Keratinocyte (primary cell): ENCODE results near the gene SIM1. TPM values are rescaled to one million over a fixed set of nuclear protein-coding genes. Genes with fewer than 3 reads are reported as not detected.

Source experiments
- DNase-seq: peaks from one replicate; pipeline ENCODE4 v3.0.0-alpha.2; 2011; ENCODE audit warnings: low read depth, missing footprints, low spot score
- FAIRE-seq: peaks from 2 replicates; lab custom pipeline; 2011; peaks lifted over from hg19 to GRCh38; lab: Jason Lieb, UNC
- H2AFZ ChIP-seq: 2 replicates; pipeline ENCODE4 v1.6.0; 2012; ENCODE audit warnings: low read length, control low read depth, inconsistent platforms; ENCODE audit not compliant: control insufficient read depth
- H3K27ac ChIP-seq: 2 replicates; pipeline ENCODE4 v1.5.1; 2011; ENCODE audit warnings: low read length; ENCODE audit not compliant: control insufficient read depth, insufficient read depth
- H3K27me3 ChIP-seq: 3 replicates; pipeline ENCODE4 v1.6.0; 2011; ENCODE audit warnings: low read length; ENCODE audit not compliant: control insufficient read depth, insufficient read depth; ENCODE audit errors: extremely low read depth
- H3K36me3 ChIP-seq, 2 experiments: 2 replicates in 1 of 2; 3 replicates in 1 of 2; pipeline ENCODE4 v1.5.1; 2011; ENCODE audit warnings: low read length in 2 of 2, mild to moderate bottlenecking in 1 of 2; ENCODE audit not compliant: control insufficient read depth in 2 of 2, insufficient read depth in 2 of 2; ENCODE audit errors: extremely low read depth in 1 of 2
- H3K4me1 ChIP-seq: 3 replicates; pipeline ENCODE4 v1.5.1; 2011; ENCODE audit warnings: low read length; ENCODE audit not compliant: control insufficient read depth, insufficient read depth; ENCODE audit errors: extremely low read depth
- H3K4me2 ChIP-seq: 3 replicates; pipeline ENCODE4 v1.6.0; 2011; ENCODE audit warnings: low read depth, low read length; ENCODE audit not compliant: control insufficient read depth, insufficient read depth; ENCODE audit errors: extremely low read depth
- H3K4me3 ChIP-seq, 3 experiments: fragments of 200-600 bp in 1 of 3; sonication (generic) in 1 of 3; 2 replicates in 2 of 3; 3 replicates in 1 of 3; pipeline ENCODE4 v1.5.1; 2011 to 2016; ENCODE audit warnings: low read length in 3 of 3, mild to moderate bottlenecking in 3 of 3, control low read depth in 2 of 3, inconsistent platforms in 1 of 3, low read depth in 1 of 3, mixed read lengths in 1 of 3, mixed run types in 1 of 3, moderate library complexity in 1 of 3; ENCODE audit not compliant: control insufficient read depth in 2 of 3, insufficient read depth in 2 of 3; ENCODE audit errors: extremely low read depth in 1 of 3
- H3K79me2 ChIP-seq: 2 replicates; pipeline ENCODE4 v1.6.0; 2012; ENCODE audit warnings: low read length; ENCODE audit not compliant: control insufficient read depth, insufficient read depth
- H3K9ac ChIP-seq: 3 replicates; pipeline ENCODE4 v1.6.0; 2011; ENCODE audit warnings: low read length; ENCODE audit not compliant: control insufficient read depth, insufficient read depth; ENCODE audit errors: extremely low read depth
- H3K9me1 ChIP-seq: 3 replicates; pipeline ENCODE4 v1.6.0; 2011; ENCODE audit warnings: low read length; ENCODE audit not compliant: control insufficient read depth, insufficient read depth; ENCODE audit errors: extremely low read depth
- H3K9me3 ChIP-seq: 2 replicates; pipeline ENCODE4 v1.5.1; 2012; ENCODE audit warnings: low read depth, low read length; ENCODE audit not compliant: control insufficient read depth
- H4K20me1 ChIP-seq: 3 replicates; pipeline ENCODE4 v1.6.0; 2011; ENCODE audit warnings: low read length; ENCODE audit not compliant: control insufficient read depth, insufficient read depth; ENCODE audit errors: extremely low read depth
- EZH2 ChIP-seq: IDR thresholded peaks from one replicate; pipeline ENCODE4 v1.6.1; 2012; ENCODE audit warnings: inconsistent platforms, mild to moderate bottlenecking, low read length, moderate library complexity
- dilution Hi-C: fragments of 300-500 bp; cut with MboI; formaldehyde crosslinking; loops from one replicate; pipeline ENCODE4 v1.7.0; 2020; ENCODE audit warnings: low sequenced_read_pairs; ENCODE audit not compliant: extremely low pct_ligation_motif_present
- polyA plus RNA-seq, 5 experiments: library from polyadenylated mRNA; depleted of rRNA in 3 of 5; stranded (reverse) in 3 of 5; stranded (forward) in 1 of 5; unstranded in 1 of 5; fragments of >200 nt; gene quantifications; 1 replicate in 1 of 5; 2 replicates in 3 of 5; 3 replicates in 1 of 5; pipeline versions ENCODE4 v1.2.1 to v1.2.3, GENCODE V29; 2011 to 2012; ENCODE audit warnings: missing spikeins in 2 of 5, low read depth in 1 of 5, low replicate concordance in 1 of 5
- TF ChIP-seq, protein P1 (sequence below), 3 experiments: IDR thresholded peaks in 1 of 3; conservative IDR thresholded peaks in 1 of 3; optimal IDR thresholded peaks in 1 of 3; 2 replicates in 2 of 3; 3 replicates in 1 of 3; pipeline versions ENCODE3 to v1.5.1; 2011; ENCODE audit warnings: low read length in 3 of 3, mild to moderate bottlenecking in 3 of 3, moderate library complexity in 2 of 3, control low read depth in 1 of 3, inconsistent platforms in 1 of 3; ENCODE audit not compliant: insufficient read depth in 2 of 3; ENCODE audit errors: extremely low read depth in 1 of 3

SIM1 gene
- polyA plus RNA-seq, 1 donor (not counting 4 experiments of a cell fraction or from before 2014, with no cell fraction given), result not detected

DNA sequence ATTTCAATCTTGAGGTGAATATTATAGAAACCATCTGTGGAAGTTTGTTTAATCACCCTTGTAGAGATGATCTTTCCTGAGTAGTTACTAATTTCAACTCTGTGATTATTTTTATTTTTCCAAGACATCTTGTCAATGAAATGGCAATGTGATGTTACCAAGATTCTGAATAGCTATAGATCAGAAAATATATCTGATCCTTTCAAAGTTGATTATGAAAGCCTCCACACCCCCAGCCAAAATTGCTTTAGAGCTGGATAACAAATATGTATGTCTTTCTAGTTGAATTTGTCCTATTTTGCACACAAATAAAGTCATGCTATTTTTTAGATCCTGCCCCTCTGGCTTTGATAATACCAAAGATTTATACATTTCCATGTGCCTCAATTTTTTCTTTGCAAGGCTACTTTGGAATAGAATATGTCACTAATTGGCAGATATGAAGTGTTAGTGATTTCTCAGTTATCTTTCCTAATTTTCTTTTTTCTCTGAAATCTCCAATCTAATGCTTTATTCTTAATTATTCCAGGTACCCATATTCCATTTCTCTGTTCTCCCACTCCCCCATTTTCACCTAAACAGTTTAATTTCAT is 5.0 kb downstream of the SIM1 start:
- Histone ChIP-seq H3K9ac (no peak overlapping the region), H3K36me3 (no peaks in the 10 kb centered on the region)
- TF ChIP-seq, protein P1, sequence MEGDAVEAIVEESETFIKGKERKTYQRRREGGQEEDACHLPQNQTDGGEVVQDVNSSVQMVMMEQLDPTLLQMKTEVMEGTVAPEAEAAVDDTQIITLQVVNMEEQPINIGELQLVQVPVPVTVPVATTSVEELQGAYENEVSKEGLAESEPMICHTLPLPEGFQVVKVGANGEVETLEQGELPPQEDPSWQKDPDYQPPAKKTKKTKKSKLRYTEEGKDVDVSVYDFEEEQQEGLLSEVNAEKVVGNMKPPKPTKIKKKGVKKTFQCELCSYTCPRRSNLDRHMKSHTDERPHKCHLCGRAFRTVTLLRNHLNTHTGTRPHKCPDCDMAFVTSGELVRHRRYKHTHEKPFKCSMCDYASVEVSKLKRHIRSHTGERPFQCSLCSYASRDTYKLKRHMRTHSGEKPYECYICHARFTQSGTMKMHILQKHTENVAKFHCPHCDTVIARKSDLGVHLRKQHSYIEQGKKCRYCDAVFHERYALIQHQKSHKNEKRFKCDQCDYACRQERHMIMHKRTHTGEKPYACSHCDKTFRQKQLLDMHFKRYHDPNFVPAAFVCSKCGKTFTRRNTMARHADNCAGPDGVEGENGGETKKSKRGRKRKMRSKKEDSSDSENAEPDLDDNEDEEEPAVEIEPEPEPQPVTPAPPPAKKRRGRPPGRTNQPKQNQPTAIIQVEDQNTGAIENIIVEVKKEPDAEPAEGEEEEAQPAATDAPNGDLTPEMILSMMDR (optimal IDR thresholded peaks at IDR 0.05 in 1 of 3, IDR thresholded peaks at IDR 0.05 in 1 of 3, conservative IDR thresholded peaks at IDR 0.05 in 1 of 3; ENCODE audit: extremely low read depth in 1 of 3, insufficient read depth in 2 of 3, low read length in 3 of 3), result no peak
- no peak for TF ChIP-seq EZH2

DNA sequence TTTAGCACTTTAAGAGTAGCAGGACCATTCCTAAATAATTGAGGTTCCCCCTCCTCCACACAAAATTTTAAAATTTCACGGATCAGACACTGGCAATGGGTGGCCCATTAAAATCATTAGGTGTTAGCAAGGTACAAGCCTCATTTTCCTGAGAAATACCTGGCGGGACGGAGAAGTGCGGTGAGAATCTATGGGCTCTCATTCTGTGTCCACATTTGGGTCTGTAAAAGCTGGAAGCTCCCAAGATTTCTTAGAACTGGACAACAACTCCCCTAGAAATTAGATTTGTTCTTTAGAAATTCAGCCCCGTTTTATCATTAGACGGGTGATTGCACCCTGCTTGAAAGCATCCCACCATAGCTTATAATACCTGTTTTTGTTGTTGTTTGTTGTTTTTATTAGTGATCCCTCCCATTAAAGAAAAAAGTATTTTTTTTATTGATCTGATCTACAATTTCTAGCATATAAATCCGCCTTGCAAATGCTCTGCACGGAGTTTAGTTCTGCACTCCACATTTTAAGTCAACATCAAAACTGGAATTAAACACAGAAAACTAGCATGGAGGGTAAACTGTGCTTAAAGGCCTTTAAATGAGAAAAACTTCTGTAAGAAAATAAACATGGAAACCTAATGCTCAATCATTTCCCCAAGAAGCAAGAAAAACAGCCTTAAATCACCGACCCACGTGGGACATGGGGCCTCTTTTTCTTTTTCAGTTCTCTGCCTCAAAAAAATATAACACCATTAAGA is 5.7 kb downstream of the SIM1 start:
- H2AFZ ChIP-seq, result no peak overlapping the region
- H3K27ac ChIP-seq, result no peak overlapping the region
- no peak overlapping the region for H3K9ac ChIP-seq
- DNase-seq (no peak), FAIRE-seq (no peak)
- peaks cover 99% of the 10 kb centered on the region for H3K27me3 ChIP-seq
- no peak overlapping the region for H3K4me3 ChIP-seq
- no peaks in the 10 kb centered on the region for H3K9me1 ChIP-seq
- no peak overlapping the region for H3K4me2 ChIP-seq
- H3K4me1 ChIP-seq, result no peaks in the 10 kb centered on the region
- peaks cover 4% of the 10 kb centered on the region for H4K20me1 ChIP-seq
- H3K36me3 ChIP-seq, result no peaks in the 10 kb centered on the region
- peaks cover 2% of the 10 kb centered on the region for H3K9me3 ChIP-seq
- no peaks in the 10 kb centered on the region for H3K79me2 ChIP-seq
- dilution Hi-C loops, result loop anchor here (25.0 kb wide), 1 partner anchor 347 kb away; no protein-coding TSS in a partner anchor
- TF ChIP-seq, protein P1 (optimal IDR thresholded peaks at IDR 0.05 in 1 of 3, IDR thresholded peaks at IDR 0.05 in 1 of 3, conservative IDR thresholded peaks at IDR 0.05 in 1 of 3; ENCODE audit: extremely low read depth in 1 of 3, insufficient read depth in 2 of 3, low read length in 3 of 3), result no peak
- no peak for TF ChIP-seq EZH2

More for the DNA sequence above, 5.0 kb downstream of the SIM1 start:
- no peak overlapping the region for H3K4me3 ChIP-seq
- H2AFZ ChIP-seq, result no peak overlapping the region
- dilution Hi-C loops, result loop anchor here (25.0 kb wide), 1 partner anchor 347 kb away; no protein-coding TSS in a partner anchor
- no peak overlapping the region for H3K4me2 ChIP-seq
- peaks cover 99% of the 10 kb centered on the region for H3K27me3 ChIP-seq
- no peaks in the 10 kb centered on the region for H3K79me2 ChIP-seq
- H4K20me1 ChIP-seq, result peaks cover 4% of the 10 kb centered on the region
- no peaks in the 10 kb centered on the region for H3K4me1 ChIP-seq
- H3K27ac ChIP-seq, result no peak overlapping the region
- H3K9me3 ChIP-seq, result peaks cover 2% of the 10 kb centered on the region
- FAIRE-seq, result no peak
- no peak for DNase-seq
- H3K9me1 ChIP-seq, result no peaks in the 10 kb centered on the region
